Cardiac muscle cell (in vitro differentiated cells and primary cell): ENCODE results near the gene TMEM94. TPM values are rescaled to one million over a fixed set of nuclear protein-coding genes. Genes with fewer than 3 reads are reported as not detected.
"Not testable (repeated sequence)": the region's sequence is repeated elsewhere in the genome, so short reads cannot be mapped to it uniquely, and the experiment has no call there.

Source experiments
- DNase-seq, 2 donors: peaks; one replicate each; pipeline versions ENCODE4 v3.0.0 to v3.0.0-alpha.2; 2010 to 2017; ENCODE audit warnings: low read depth in 1 of 2, low spot score in 1 of 2
- H3K27ac ChIP-seq: fragments of 200-600 bp; sonication (generic); 2 replicates; pipeline ENCODE4 v1.5.1; 2016
- H3K27me3 ChIP-seq: fragments of 200-600 bp; sonication (generic); 2 replicates; pipeline ENCODE4 v1.6.0; 2016; ENCODE audit warnings: control low read depth
- H3K36me3 ChIP-seq: fragments of 200-600 bp; sonication (generic); 2 replicates; pipeline ENCODE4 v1.5.1; 2016; ENCODE audit warnings: control low read depth
- H3K4me1 ChIP-seq: fragments of 200-600 bp; sonication (generic); 2 replicates; pipeline ENCODE4 v1.8.1; 2017; ENCODE audit warnings: low read depth, mild to moderate bottlenecking, mixed run types
- H3K4me3 ChIP-seq: fragments of 200-600 bp; sonication (generic); 2 replicates; pipeline ENCODE4 v1.5.1; 2016; ENCODE audit warnings: mild to moderate bottlenecking
- H3K9me3 ChIP-seq: fragments of 200-600 bp; sonication (generic); 2 replicates; pipeline ENCODE4 v1.5.1; 2017; ENCODE audit warnings: low read depth, mild to moderate bottlenecking, control low read depth
- polyA plus RNA-seq: library from polyadenylated mRNA; unstranded; fragments of >200 nt; fragmentation: Nextera tagmentation; extraction: Ambion mirVana; gene quantifications from 2 replicates; pipeline ENCODE4 v1.2.1, GENCODE V29; 2016
- total RNA-seq: library from RNA; depleted of rRNA; stranded (reverse); fragments of >200 nt; gene quantifications from 2 replicates; pipeline ENCODE4 v1.2.3, GENCODE V29; 2016
- TF ChIP-seq, protein P1 (sequence below): IDR thresholded peaks from 2 replicates; pipeline ENCODE4 v1.5.1; 2012; ENCODE audit warnings: low read depth, mild to moderate bottlenecking, low read length

TMEM94 gene
- total and polyA plus RNA-seq, 2 experiments from 2014 or later = 74.2 to 105 TPM

- Histone ChIP-seq H3K4me1 (no peaks in the 10 kb centered on the region), H3K27me3 (no peaks in the 10 kb centered on the region), H3K27ac (peak overlapping the region; percentile 63), H3K4me3 (no peak overlapping the region), H3K9me3 (no peaks in the 10 kb centered on the region), H3K36me3 (no peaks in the 10 kb centered on the region)
- DNase-seq = peak; percentile 56 to 70
- TF ChIP-seq, protein P1, sequence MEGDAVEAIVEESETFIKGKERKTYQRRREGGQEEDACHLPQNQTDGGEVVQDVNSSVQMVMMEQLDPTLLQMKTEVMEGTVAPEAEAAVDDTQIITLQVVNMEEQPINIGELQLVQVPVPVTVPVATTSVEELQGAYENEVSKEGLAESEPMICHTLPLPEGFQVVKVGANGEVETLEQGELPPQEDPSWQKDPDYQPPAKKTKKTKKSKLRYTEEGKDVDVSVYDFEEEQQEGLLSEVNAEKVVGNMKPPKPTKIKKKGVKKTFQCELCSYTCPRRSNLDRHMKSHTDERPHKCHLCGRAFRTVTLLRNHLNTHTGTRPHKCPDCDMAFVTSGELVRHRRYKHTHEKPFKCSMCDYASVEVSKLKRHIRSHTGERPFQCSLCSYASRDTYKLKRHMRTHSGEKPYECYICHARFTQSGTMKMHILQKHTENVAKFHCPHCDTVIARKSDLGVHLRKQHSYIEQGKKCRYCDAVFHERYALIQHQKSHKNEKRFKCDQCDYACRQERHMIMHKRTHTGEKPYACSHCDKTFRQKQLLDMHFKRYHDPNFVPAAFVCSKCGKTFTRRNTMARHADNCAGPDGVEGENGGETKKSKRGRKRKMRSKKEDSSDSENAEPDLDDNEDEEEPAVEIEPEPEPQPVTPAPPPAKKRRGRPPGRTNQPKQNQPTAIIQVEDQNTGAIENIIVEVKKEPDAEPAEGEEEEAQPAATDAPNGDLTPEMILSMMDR = no peak
Measured at GRCh38 chr17:75430159-75430974, 26.1 kb upstream of the TMEM94 start.

DNA sequence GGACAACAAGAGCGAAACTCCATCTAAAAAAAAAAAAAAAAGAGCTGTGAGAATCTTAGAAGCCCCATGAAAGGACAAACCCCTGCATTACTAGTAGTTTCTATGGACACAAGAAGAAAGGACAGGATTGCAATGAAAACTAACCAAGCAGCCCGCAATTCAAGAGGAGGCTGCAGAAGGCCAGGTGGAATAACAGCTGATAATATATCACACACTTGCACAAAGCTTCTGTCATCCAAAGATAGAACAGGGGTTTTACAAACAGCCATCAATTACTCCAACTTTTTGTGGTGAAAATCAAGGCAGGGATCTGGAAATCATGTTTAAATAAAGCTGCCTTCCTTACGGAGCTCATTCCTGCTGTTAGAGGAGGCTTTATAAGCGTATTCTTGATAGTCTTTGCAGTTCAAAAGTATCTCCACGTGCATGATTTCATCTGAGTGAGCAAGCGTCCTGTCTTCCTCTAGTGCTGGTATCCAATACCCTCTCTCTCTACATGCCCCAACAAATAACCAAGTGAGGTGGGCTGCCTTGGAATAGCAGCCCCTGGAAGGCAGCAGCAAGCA lies 23.1 kb upstream of the TMEM94 start:
- Histone ChIP-seq H3K36me3 (no peaks in the 10 kb centered on the region), H3K27ac (no peak overlapping the region), H3K27me3 (no peaks in the 10 kb centered on the region), H3K4me1 (no peaks in the 10 kb centered on the region), H3K4me3 (no peak overlapping the region), H3K9me3 (no peaks in the 10 kb centered on the region)
- TF ChIP-seq, protein P1 = no peak
- no peak for DNase-seq

GRCh38 chr17:75434433-75434832 lies 22.0 kb upstream of the TMEM94 start:
- not testable (repeated sequence) for H3K4me1 ChIP-seq, H3K4me3 ChIP-seq, H3K27me3 ChIP-seq, H3K36me3 ChIP-seq, DNase-seq, H3K9me3 ChIP-seq, H3K27ac ChIP-seq

DNA sequence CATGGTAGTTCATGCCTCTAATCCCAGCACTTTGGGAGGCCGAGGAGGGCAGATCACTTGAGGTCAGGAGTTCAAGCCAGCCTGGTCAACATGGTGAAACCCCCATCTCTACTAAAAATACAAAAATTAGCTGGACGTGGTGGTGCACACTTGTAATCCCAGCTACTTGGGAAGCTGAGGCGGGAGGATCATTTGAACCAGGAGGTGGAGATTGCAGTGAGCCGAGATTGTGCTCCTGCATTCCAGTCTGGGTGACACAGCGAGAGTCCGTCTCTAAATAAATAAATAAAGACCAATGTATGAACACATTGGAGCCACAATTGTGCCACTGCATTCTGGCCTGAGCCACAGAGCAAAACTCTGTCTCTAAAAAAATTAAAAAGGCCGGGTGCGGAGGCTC lies 19.0 kb upstream of the TMEM94 start:
- H3K36me3 ChIP-seq, H3K9me3 ChIP-seq, H3K4me3 ChIP-seq, DNase-seq, H3K27me3 ChIP-seq, H3K27ac ChIP-seq: not testable (repeated sequence)
- H3K4me1 ChIP-seq = peaks cover 14% of the 10 kb centered on the region

DNA sequence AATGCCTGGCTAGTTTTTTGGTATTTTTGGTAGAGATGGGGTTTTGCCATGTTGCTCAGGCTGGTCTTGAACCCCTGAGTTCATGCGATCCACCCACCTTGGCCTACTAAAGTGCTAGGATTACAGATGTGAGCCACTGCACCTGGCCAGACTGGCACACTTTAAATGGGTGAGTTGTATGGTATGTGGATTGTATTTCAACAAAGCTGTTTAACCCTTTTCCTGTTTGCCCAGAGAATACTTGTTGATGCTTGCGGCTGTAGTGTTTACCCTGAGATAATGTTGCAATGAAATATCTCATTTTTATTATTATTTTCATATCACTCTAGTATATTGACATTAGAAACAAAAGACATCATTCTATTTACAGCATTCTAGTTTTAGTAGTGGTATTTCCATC lies 17.1 kb upstream of the TMEM94 start:
- H3K4me1 ChIP-seq = peaks cover 25% of the 10 kb centered on the region
- no peak overlapping the region for H3K4me3 ChIP-seq
- no peaks in the 10 kb centered on the region for H3K27me3 ChIP-seq
- no peak for DNase-seq
- H3K36me3 ChIP-seq = no peaks in the 10 kb centered on the region
- no peak overlapping the region for H3K27ac ChIP-seq
- H3K9me3 ChIP-seq = no peaks in the 10 kb centered on the region
- TF ChIP-seq, protein P1 = no peak

GRCh38 chr17:75440738-75441448 lies 15.5 kb upstream of the TMEM94 start:
- TF ChIP-seq, protein P1 = no peak
- H3K27me3 ChIP-seq = no peaks in the 10 kb centered on the region
- peaks cover 25% of the 10 kb centered on the region for H3K4me1 ChIP-seq
- no peaks in the 10 kb centered on the region for H3K9me3 ChIP-seq
- peak overlapping the region; percentile 87 for H3K27ac ChIP-seq
- H3K4me3 ChIP-seq = no peak overlapping the region
- DNase-seq = peak in 1 of 2 donors; percentile 43
- H3K36me3 ChIP-seq = no peaks in the 10 kb centered on the region
